MCF 10A (cell line): ENCODE data around the gene RMI2. TPM values are rescaled to one million over a fixed set of nuclear protein-coding genes. Genes with fewer than 3 reads are reported as not detected.

Experiments used
- BruUV-seq: library from RNA; stranded (reverse); fragments of 400-500 nt; replicated peaks from 2 replicates; lab custom pipeline; 2021; lab: Mats Ljungman, UMichigan
- CTCF ChIA-PET: fragments of 300-600 bp; sonication (Branson Sonifier 250); formaldehyde crosslinking; extraction: SDS; loops from one replicate; lab custom pipeline; 2021; ENCODE audit warnings: antibody characterized with exemption, inconsistent platforms; lab: Yijun Ruan, JAX
- POLR2A ChIA-PET: fragments of 300-600, 350-650 bp; sonication (Branson Sonifier 250); formaldehyde crosslinking; extraction: SDS; loops from one replicate; lab custom pipeline; 2020; ENCODE audit warnings: antibody characterized with exemption, inconsistent platforms; lab: Yijun Ruan, JAX
- DNase-seq: peaks from one replicate; pipeline ENCODE4 v3.0.0-alpha.2; 2018; ENCODE audit not compliant: unreplicated experiment
- H3K27ac Mint-ChIP-seq: one replicate; pipeline ENCODE4 v1.8.0; 2022; ENCODE audit warnings: mild to moderate bottlenecking, low read depth, mixed read lengths; ENCODE audit not compliant: unreplicated experiment
- H3K27me3 Mint-ChIP-seq: one replicate; pipeline ENCODE4 v1.8.0; 2022; ENCODE audit warnings: mixed read lengths; ENCODE audit not compliant: insufficient read depth, unreplicated experiment
- H3K36me3 Mint-ChIP-seq: one replicate; pipeline ENCODE4 v1.8.0; 2022; ENCODE audit warnings: mild to moderate bottlenecking, moderate library complexity, mixed read lengths; ENCODE audit not compliant: insufficient read depth, unreplicated experiment
- H3K4me1 Mint-ChIP-seq: one replicate; pipeline ENCODE4 v1.8.0; 2022; ENCODE audit warnings: mixed read lengths; ENCODE audit not compliant: insufficient read depth, unreplicated experiment
- H3K4me3 Mint-ChIP-seq: one replicate; pipeline ENCODE4 v1.8.0; 2022; ENCODE audit warnings: mild to moderate bottlenecking, moderate library complexity, mixed read lengths; ENCODE audit not compliant: unreplicated experiment
- H3K9me3 Mint-ChIP-seq: one replicate; pipeline ENCODE4 v1.8.0; 2022; ENCODE audit warnings: mixed read lengths; ENCODE audit not compliant: unreplicated experiment
- CTCF ChIP-seq: fragments of 200-600 bp; IDR thresholded peaks from one replicate; pipeline ENCODE4 v1.8.0; 2022; ENCODE audit warnings: antibody characterized with exemption, mild to moderate bottlenecking; ENCODE audit not compliant: unreplicated experiment
- intact Hi-C: fragments of 100-400 bp; cut with micrococcal nuclease; formaldehyde crosslinking; loops from 2 replicates; pipeline ENCODE4 v1.14.1; 2022
- total RNA-seq: library from RNA; stranded (reverse); gene quantifications from 2 replicates; pipeline ENCODE4 v1.2.3, GENCODE V29; 2022

The RMI2 gene
- total RNA-seq, 1 experiment from 2014 or later = 6.6 TPM

GRCh38 chr16:11314309-11314894 is 30.9 kb upstream of the RMI2 start:
- H3K27ac Mint-ChIP-seq = no peak overlapping the region
- peaks cover 7% of the 10 kb centered on the region for H3K4me1 Mint-ChIP-seq
- H3K9me3 Mint-ChIP-seq = no peaks in the 10 kb centered on the region
- intact Hi-C loops = no loop called here
- peaks cover 6% of the 10 kb centered on the region for H3K36me3 Mint-ChIP-seq
- ChIA-PET POLR2A (no interaction called here), CTCF (interaction anchor here (0.7 kb wide), 1 partner anchor 727 kb away, joined by 4 read pairs; no protein-coding TSS in a partner anchor)
- no peak for DNase-seq
- no peaks in the 10 kb centered on the region for H3K27me3 Mint-ChIP-seq
- TF ChIP-seq CTCF = no peak
- H3K4me3 Mint-ChIP-seq = no peak overlapping the region
- no TSS peak for BruUV-seq

GRCh38 chr16:11315510-11315909 is 29.7 kb upstream of the RMI2 start:
- Mint-ChIP-seq H3K27ac (no peak overlapping the region), H3K27me3 (no peaks in the 10 kb centered on the region), H3K9me3 (no peaks in the 10 kb centered on the region), H3K36me3 (peaks cover 6% of the 10 kb centered on the region), H3K4me1 (peaks cover 7% of the 10 kb centered on the region), H3K4me3 (no peak overlapping the region)
- no TSS peak for BruUV-seq
- DNase-seq = no peak
- no peak for TF ChIP-seq CTCF
- ChIA-PET POLR2A (no interaction called here), CTCF (no interaction called here)
- intact Hi-C loops = no loop called here

- DNase-seq = no peak
- no peaks in the 10 kb centered on the region for H3K9me3 Mint-ChIP-seq
- BruUV-seq = no TSS peak
- no peak overlapping the region for H3K27ac Mint-ChIP-seq
- no peaks in the 10 kb centered on the region for H3K27me3 Mint-ChIP-seq
- intact Hi-C loops = no loop called here
- H3K4me3 Mint-ChIP-seq = no peak overlapping the region
- H3K36me3 Mint-ChIP-seq = peaks cover 6% of the 10 kb centered on the region
- ChIA-PET POLR2A (no interaction called here), CTCF (interaction anchor here (0.7 kb wide), 1 partner anchor 38 kb away, joined by 3 read pairs; no protein-coding TSS in a partner anchor)
- H3K4me1 Mint-ChIP-seq = peaks cover 7% of the 10 kb centered on the region
- no peak for TF ChIP-seq CTCF
These were observed 28.8 kb upstream of the RMI2 start for GRCh38 chr16:11316331-11317015.

- BruUV-seq = no TSS peak
- no peaks in the 10 kb centered on the region for H3K9me3 Mint-ChIP-seq
- H3K36me3 Mint-ChIP-seq = no peaks in the 10 kb centered on the region
- no peak for TF ChIP-seq CTCF
- ChIA-PET CTCF (interaction anchor here (0.5 to 1.2 kb wide), 2 partner anchors 8 to 37 kb away, joined by 3 to 4 read pairs; no protein-coding TSS in a partner anchor), POLR2A (interaction anchor here (0.6 to 1.2 kb wide), 3 partner anchors 11 to 375 kb away, joined by 3 to 4 read pairs (median 4); partner anchors contain the start of gene CLEC16A)
- no peak for DNase-seq
- no peaks in the 10 kb centered on the region for H3K4me1 Mint-ChIP-seq
- intact Hi-C loops = no loop called here
- no peak overlapping the region for H3K27ac Mint-ChIP-seq
- H3K4me3 Mint-ChIP-seq = no peak overlapping the region
- H3K27me3 Mint-ChIP-seq = no peaks in the 10 kb centered on the region
These were observed 26.4 kb upstream of the RMI2 start for GRCh38 chr16:11318817-11319216.
